HepG2 (cell line): Measurements from ENCODE around the gene NEURL1B. TPM values are rescaled to one million over a fixed set of nuclear protein-coding genes. Genes with fewer than 3 reads are reported as not detected.

Experiments used
- ATAC-seq: fragments of 200-7000 bp; cut with Tn5 transposase; 3 replicates; pipeline ENCODE4 v1.9.1; 2020; ENCODE audit warnings: mild to moderate bottlenecking, moderate library complexity
- BruUV-seq: library from RNA; stranded (reverse); fragments of 400-500 nt; replicated peaks from 2 replicates; lab custom pipeline; 2021; lab: Mats Ljungman, UMichigan
- CTCF ChIA-PET: fragments of 300-600 bp; formaldehyde crosslinking; extraction: SDS; loops from one replicate; lab custom pipeline; 2021; ENCODE audit warnings: low total read pairs, inconsistent platforms, low intra/inter-chr PET ratio; lab: Yijun Ruan, JAX
- POLR2A ChIA-PET: fragments of 350-600 bp; sonication (Branson Sonifier 250); formaldehyde crosslinking; loops from one replicate; lab custom pipeline; 2020; ENCODE audit warnings: antibody characterized with exemption, inconsistent platforms; lab: Yijun Ruan, JAX
- DNase-seq: peaks from one replicate; pipeline ENCODE4 v3.0.0-alpha.2; 2015; ENCODE audit warnings: low spot score
- FAIRE-seq: peaks from 3 replicates; lab custom pipeline; 2011; peaks lifted over from hg19 to GRCh38; lab: Jason Lieb, UNC
- H2AFZ ChIP-seq: one replicate; pipeline ENCODE4 v1.6.1; 2011; ENCODE audit warnings: low read length, inconsistent platforms
- H3K27ac ChIP-seq: fragments of 300-600 bp; 3 replicates; pipeline ENCODE4 v1.8.0; 2011; ENCODE audit warnings: mixed run types, mild to moderate bottlenecking, mixed read lengths, low read length, inconsistent platforms; ENCODE audit not compliant: insufficient read depth; ENCODE audit errors: extremely low read length
- H3K27me3 ChIP-seq, 2 experiments: fragments of 200-600 bp in 1 of 2; 2 replicates in 1 of 2; 3 replicates in 1 of 2; pipeline versions ENCODE4 v1.6.0 to v1.8.0; 2011; ENCODE audit warnings: low read length in 2 of 2, mild to moderate bottlenecking in 2 of 2, moderate library complexity in 2 of 2, inconsistent platforms in 1 of 2; ENCODE audit not compliant: insufficient read depth in 2 of 2, control insufficient read depth in 1 of 2
- H3K36me3 ChIP-seq, 2 experiments: fragments of 200-600 bp in 1 of 2; replicated peaks in 1 of 2; 2 replicates in 1 of 2; 3 replicates in 1 of 2; pipeline versions ENCODE4 v1.5.1 to v1.8.0; 2011; ENCODE audit warnings: low read length in 2 of 2, inconsistent platforms in 1 of 2; ENCODE audit not compliant: insufficient read depth in 2 of 2, control insufficient read depth in 1 of 2
- H3K4me1 ChIP-seq: 2 replicates; pipeline ENCODE4 v1.5.1; 2012; ENCODE audit warnings: low read length, inconsistent platforms; ENCODE audit not compliant: insufficient read depth
- H3K4me2 ChIP-seq: 2 replicates; pipeline ENCODE4 v1.6.0; 2011; ENCODE audit warnings: low read depth, low read length, inconsistent platforms
- H3K4me3 ChIP-seq, 3 experiments: fragments of 200-600 bp in 1 of 3; sonication (generic), shearing (Covaris generic) in 1 of 3; replicated peaks in 1 of 3; 2 replicates each; pipeline ENCODE4 v1.5.1; 2011 to 2016; ENCODE audit warnings: low read length in 3 of 3, inconsistent platforms in 2 of 3, low read depth in 2 of 3, mild to moderate bottlenecking in 2 of 3, control low read depth in 1 of 3, mixed read lengths in 1 of 3; ENCODE audit not compliant: insufficient read depth in 1 of 3
- H3K79me2 ChIP-seq: one replicate; pipeline ENCODE4 v1.6.1; 2011; ENCODE audit warnings: low read length, inconsistent platforms; ENCODE audit not compliant: insufficient read depth
- H3K9ac ChIP-seq: 2 replicates; pipeline ENCODE4 v1.6.0; 2011; ENCODE audit warnings: mild to moderate bottlenecking, low read depth, low read length, inconsistent platforms; ENCODE audit not compliant: insufficient read depth
- H3K9me3 ChIP-seq: 2 replicates; pipeline ENCODE4 v1.5.1; 2012; ENCODE audit warnings: mild to moderate bottlenecking, low read length
- H4K20me1 ChIP-seq: 2 replicates; pipeline ENCODE4 v1.6.0; 2011; ENCODE audit warnings: inconsistent platforms, mild to moderate bottlenecking, low read length, moderate library complexity; ENCODE audit not compliant: insufficient read depth
- AKAP8 ChIP-seq: sonication (generic); formaldehyde crosslinking; IDR thresholded peaks from 2 replicates; pipeline ENCODE4 v1.5.1; 2020; ENCODE audit warnings: mild to moderate bottlenecking, missing genetic modification reagents
- HES4 ChIP-seq: sonication (generic); formaldehyde crosslinking; IDR thresholded peaks from 2 replicates; pipeline ENCODE4 v1.9.0; 2021; ENCODE audit warnings: mild to moderate bottlenecking, missing genetic modification reagents, borderline replicate concordance
- HINFP ChIP-seq: sonication (generic); formaldehyde crosslinking; IDR thresholded peaks from 2 replicates; pipeline ENCODE4 v1.4.0; 2020; ENCODE audit warnings: low read depth, mild to moderate bottlenecking, missing genetic modification reagents
- KDM5B ChIP-seq: sonication (generic); formaldehyde crosslinking; IDR thresholded peaks from 2 replicates; pipeline ENCODE4 v1.4.0; 2020; ENCODE audit warnings: missing genetic modification reagents, mild to moderate bottlenecking, borderline replicate concordance
- MAFF ChIP-seq: IDR thresholded peaks from 2 replicates; pipeline ENCODE4 v1.6.1; 2011; ENCODE audit warnings: low read depth, low read length, improper control_type of control experiment
- SIN3A ChIP-seq: IDR thresholded peaks from 2 replicates; pipeline ENCODE4 v1.6.1; 2011; ENCODE audit warnings: low read depth, mild to moderate bottlenecking, control low read depth, low read length, borderline replicate concordance
- THRA ChIP-seq: sonication (generic); formaldehyde crosslinking; IDR thresholded peaks from 2 replicates; pipeline ENCODE4 v1.4.0; 2020; ENCODE audit warnings: missing genetic modification reagents, borderline replicate concordance
- U2AF1 ChIP-seq: fragments of 200-400 bp; formaldehyde crosslinking; optimal IDR thresholded peaks from 2 replicates; pipeline ENCODE3; 2017; ENCODE audit warnings: mild to moderate bottlenecking, low read depth, low read length
- ZBTB4 ChIP-seq: sonication (generic); formaldehyde crosslinking; IDR thresholded peaks from 2 replicates; pipeline ENCODE4 v1.4.0; 2020; ENCODE audit warnings: missing genetic modification reagents, mild to moderate bottlenecking, borderline replicate concordance
- ZMAT3 ChIP-seq: sonication (generic); formaldehyde crosslinking; conservative IDR thresholded peaks from 2 replicates; pipeline ENCODE4 v1.7.0; 2021; ENCODE audit warnings: missing genetic modification reagents
- ZNF280B ChIP-seq: sonication (generic); formaldehyde crosslinking; IDR thresholded peaks from 2 replicates; pipeline ENCODE4 v1.5.0; 2020; ENCODE audit warnings: missing genetic modification reagents, mild to moderate bottlenecking, borderline replicate concordance
- ZNF296 ChIP-seq: sonication (generic); formaldehyde crosslinking; conservative IDR thresholded peaks from 2 replicates; pipeline ENCODE4 v1.5.0; 2020; ENCODE audit warnings: mild to moderate bottlenecking, missing genetic modification reagents
- ZNF556 ChIP-seq: sonication (generic); formaldehyde crosslinking; IDR thresholded peaks from 2 replicates; pipeline ENCODE4 v1.4.0; 2020; ENCODE audit warnings: mild to moderate bottlenecking, missing genetic modification reagents, borderline replicate concordance
- ZNF558 ChIP-seq: sonication (generic); formaldehyde crosslinking; IDR thresholded peaks from 2 replicates; pipeline ENCODE4 v1.9.0; 2022; ENCODE audit warnings: mild to moderate bottlenecking, missing genetic modification reagents, borderline replicate concordance
- WGBS: methylation state at CpG from one replicate; pipeline ENCODE4 v1.1.6; 2017; ENCODE audit warnings: low lambda C conversion rate; 5-methylcytosine and 5-hydroxymethylcytosine counted together
- in situ Hi-C: cut with HindIII; loops from 2 replicates; pipeline ENCODE4 v1.10.0; 2017; ENCODE audit warnings: low pct_unique_long_range_greater_than_20kb; ENCODE audit not compliant: extremely low pct_ligation_motif_present
- intact Hi-C: fragments of 100-400 bp; cut with micrococcal nuclease; formaldehyde crosslinking; loops from one replicate; pipeline ENCODE4 v1.10.0; 2022; ENCODE audit not compliant: unreplicated experiment
- polyA plus RNA-seq, 8 experiments: library from polyadenylated mRNA; depleted of rRNA in 3 of 8; stranded (reverse) in 7 of 8; unstranded in 1 of 8; fragments of >200 nt; fragmentation: Illumina TruSeq in 4 of 8; extraction: Trizol in 4 of 8; gene quantifications; 2 replicates each; pipeline versions ENCODE4 v1.2.1 to v1.2.3, GENCODE V29; 2011 to 2016; ENCODE audit warnings: low read depth in 4 of 8, missing spikeins in 1 of 8, mixed read lengths in 1 of 8; ENCODE audit not compliant: insufficient read depth in 1 of 8
- total RNA-seq, 5 experiments: library from RNA; depleted of rRNA; stranded (reverse); fragments of >200 nt; fragmentation: Illumina TruSeq; extraction: Trizol; gene quantifications; 2 replicates each; pipeline ENCODE4 v1.2.3, GENCODE V29; 2016; ENCODE audit warnings: low read depth in 1 of 5

The NEURL1B gene
- total and polyA plus RNA-seq, 2 of the 13 experiments (the other 11 are each of a cell fraction or from before 2014, with no cell fraction given), result 0.09 to 0.13 TPM

- Histone ChIP-seq H3K27ac (peak overlapping the region; percentile 66), H3K9ac (peak overlapping the region; percentile 46), H4K20me1 (no peaks in the 10 kb centered on the region), H3K36me3 (no peaks in the 10 kb centered on the region), H3K27me3 (peaks cover 0 to 1% of the 10 kb centered on the region in 2 experiments; a peak in 1 of 5 replicates), H3K79me2 (no peaks in the 10 kb centered on the region), H3K9me3 (no peaks in the 10 kb centered on the region), H3K4me3 (peak overlapping the region in 1 of 3 experiments; percentile 43; a peak in 1 of 6 replicates), H2AFZ (no peak overlapping the region), H3K4me2 (peak overlapping the region; percentile 77), H3K4me1 (peaks cover 59% of the 10 kb centered on the region)
- ChIA-PET POLR2A (interaction anchor here (0.6 to 1.5 kb wide), 4 partner anchors 49 to 143 kb away, joined by 3 to 4 read pairs (median 4); partner anchors contain the start of gene DUSP1), CTCF (interaction anchor here (0.9 to 6.7 kb wide), 5 partner anchors 9 to 216 kb away, joined by 3 to 66 read pairs (median 6); partner anchors contain the start of gene DUSP1)
- DNase-seq, result peak; percentile 43
- no peak for FAIRE-seq
- WGBS, result 56% methylated on average over 12 of the region's 13 CpGs
- ATAC-seq, result peak; percentile 66
- BruUV-seq, result no TSS peak
- intact Hi-C loops, result loop anchor here (1.0 to 10.0 kb wide), 3 partner anchors 57 to 429 kb away; partner anchors contain the start of gene BNIP1
- in situ Hi-C loops, result loop anchor here (25.0 kb wide), 1 partner anchor 421 kb away; the partner anchor contains the start of gene BNIP1
- TF ChIP-seq ZBTB4 (CRISPR knock-in tag), result 0 out of 2 replicates have a peak, but pooled peaks have one; percentile 66
- TF ChIP-seq THRA, result no peak
- no peak for TF ChIP-seq MAFF
- TF ChIP-seq U2AF1, result no peak
- no peak for TF ChIP-seq KDM5B (CRISPR knock-in tag)
- TF ChIP-seq ZMAT3 (CRISPR knock-in tag), result no peak
- TF ChIP-seq ZNF280B, result 0 out of 2 replicates have a peak, but pooled peaks have one; percentile 14
- no peak for TF ChIP-seq ZNF558 (CRISPR knock-in tag)
- TF ChIP-seq AKAP8 (CRISPR knock-in tag), result no peak
- no peak for TF ChIP-seq ZNF556 (CRISPR knock-in tag)
- no peak for TF ChIP-seq ZNF296 (CRISPR knock-in tag)
- TF ChIP-seq HINFP, result no peak
- no peak for TF ChIP-seq SIN3A
- TF ChIP-seq HES4, result no peak
Measured at GRCh38 chr5:172715931-172716682, 75.0 kb downstream of the NEURL1B start.
